GM12875 (cell line): ENCODE results near the gene SLC39A3.

Experiments used
- H3K4me3 ChIP-seq: one replicate; pipeline ENCODE4 v1.5.1; 2011; ENCODE audit warnings: low read depth, low read length, control low read depth
- TF ChIP-seq, protein P1 (sequence below): IDR thresholded peaks from 2 replicates; pipeline ENCODE4 v1.5.1; 2011; ENCODE audit warnings: low read depth, mild to moderate bottlenecking, control low read depth, inconsistent platforms, low read length, moderate library complexity, borderline replicate concordance; ENCODE audit not compliant: insufficient read depth

The SLC39A3 gene

DNA sequence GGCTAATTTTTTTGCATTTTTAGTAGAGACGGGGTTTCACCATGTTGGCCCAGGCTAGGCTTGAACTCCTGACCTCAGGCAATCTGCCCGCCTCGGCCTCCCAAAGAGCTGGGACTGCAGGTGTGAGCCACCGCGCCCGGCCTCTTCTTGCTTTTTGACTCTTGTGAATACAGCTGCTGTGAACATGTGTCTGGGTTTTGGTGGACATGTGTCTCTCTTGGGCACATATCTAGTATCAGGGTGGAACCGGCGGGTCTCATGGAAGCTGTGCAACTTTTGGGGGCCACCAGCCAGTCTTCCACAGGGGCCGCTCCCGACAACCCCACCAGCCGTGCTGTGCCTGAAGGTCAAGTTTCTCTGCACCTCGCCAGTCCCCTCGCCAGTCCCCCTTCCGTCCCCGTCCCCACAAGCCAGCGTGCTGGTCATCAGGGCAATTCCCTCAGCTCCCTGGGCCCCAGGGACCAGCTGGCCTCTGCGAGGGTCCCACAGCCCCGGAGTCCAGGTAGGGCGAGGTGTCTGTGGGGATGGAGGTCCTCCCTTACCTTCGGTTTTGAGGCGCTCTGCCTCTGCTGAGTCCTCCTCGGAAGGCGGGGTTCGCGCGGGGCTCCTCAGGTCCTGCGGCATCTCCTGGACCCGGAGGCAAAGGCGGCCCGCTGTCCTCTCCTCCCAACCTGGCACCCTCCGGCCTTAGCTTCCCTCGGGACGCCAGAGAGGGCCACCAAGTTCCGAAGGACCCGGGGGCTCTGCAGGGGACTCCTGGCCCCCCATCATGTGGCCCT is 27.0 kb upstream of the SLC39A3 start:
- TF ChIP-seq, protein P1, sequence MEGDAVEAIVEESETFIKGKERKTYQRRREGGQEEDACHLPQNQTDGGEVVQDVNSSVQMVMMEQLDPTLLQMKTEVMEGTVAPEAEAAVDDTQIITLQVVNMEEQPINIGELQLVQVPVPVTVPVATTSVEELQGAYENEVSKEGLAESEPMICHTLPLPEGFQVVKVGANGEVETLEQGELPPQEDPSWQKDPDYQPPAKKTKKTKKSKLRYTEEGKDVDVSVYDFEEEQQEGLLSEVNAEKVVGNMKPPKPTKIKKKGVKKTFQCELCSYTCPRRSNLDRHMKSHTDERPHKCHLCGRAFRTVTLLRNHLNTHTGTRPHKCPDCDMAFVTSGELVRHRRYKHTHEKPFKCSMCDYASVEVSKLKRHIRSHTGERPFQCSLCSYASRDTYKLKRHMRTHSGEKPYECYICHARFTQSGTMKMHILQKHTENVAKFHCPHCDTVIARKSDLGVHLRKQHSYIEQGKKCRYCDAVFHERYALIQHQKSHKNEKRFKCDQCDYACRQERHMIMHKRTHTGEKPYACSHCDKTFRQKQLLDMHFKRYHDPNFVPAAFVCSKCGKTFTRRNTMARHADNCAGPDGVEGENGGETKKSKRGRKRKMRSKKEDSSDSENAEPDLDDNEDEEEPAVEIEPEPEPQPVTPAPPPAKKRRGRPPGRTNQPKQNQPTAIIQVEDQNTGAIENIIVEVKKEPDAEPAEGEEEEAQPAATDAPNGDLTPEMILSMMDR, result no peak

DNA sequence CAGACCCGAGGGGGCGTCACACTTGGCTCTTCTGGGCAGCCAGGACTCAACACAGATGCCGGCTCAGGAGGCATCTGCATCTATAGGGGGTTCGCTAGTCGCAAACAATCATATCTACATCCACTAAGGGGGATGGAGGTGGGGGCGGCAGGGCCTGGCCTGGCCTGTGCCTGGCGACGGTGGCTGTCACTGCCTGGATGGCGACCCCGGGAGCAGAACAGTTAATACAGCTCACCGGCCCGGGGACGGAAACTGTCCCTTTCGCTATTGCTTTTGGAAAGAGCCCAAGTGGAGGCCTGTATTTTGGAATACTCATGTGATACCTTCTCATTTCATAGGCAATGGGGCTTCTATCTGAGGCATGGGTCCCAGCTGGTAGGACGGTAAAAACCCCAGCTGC is 25.6 kb upstream of the SLC39A3 start:
- TF ChIP-seq, protein P1, result no peak
- no peak overlapping the region for H3K4me3 ChIP-seq

More for the DNA sequence above, 27.0 kb upstream of the SLC39A3 start:
- H3K4me3 ChIP-seq, result no peak overlapping the region

DNA sequence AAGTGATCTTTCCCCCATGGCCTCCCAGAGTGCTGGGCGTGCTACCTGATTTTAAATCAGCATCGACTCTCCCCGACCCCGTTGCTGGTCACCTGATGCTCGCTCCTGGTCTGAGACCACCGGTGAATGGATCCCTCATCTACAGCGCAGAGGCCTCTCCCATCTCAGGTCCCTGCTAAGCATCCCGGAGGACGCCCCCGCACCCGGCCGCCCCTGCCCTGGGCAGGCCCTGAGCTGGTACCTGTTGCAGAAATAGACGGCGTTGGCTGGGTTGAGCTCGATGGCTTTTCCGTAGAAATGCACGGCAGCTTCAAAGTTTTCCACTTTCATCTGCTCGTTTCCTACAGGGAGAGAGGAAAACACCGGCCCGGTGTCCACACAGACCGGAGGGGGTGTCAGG is 25.1 kb upstream of the SLC39A3 start:
- TF ChIP-seq, protein P1, result no peak
- no peak overlapping the region for H3K4me3 ChIP-seq

DNA sequence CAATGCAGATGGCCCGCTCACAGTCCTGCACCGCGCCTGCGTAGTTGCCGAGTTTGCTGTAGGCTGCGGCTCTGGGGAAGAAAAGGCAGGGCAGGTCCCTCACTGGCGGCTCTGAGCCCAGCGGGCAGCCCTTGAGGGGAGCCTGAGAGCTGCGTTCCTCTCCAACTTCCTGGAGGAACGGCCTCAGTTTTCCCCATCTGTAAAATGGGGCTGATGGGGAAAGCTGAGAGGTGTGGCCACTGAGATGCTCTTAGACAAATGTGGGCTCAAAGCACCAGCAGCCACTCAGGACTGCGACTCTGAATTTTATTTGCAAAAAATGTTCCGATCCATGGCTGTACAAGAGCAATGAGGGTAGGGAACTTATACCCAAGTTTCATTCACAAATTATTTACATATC is 23.9 kb upstream of the SLC39A3 start:
- TF ChIP-seq, protein P1, result no peak
- H3K4me3 ChIP-seq, result no peak overlapping the region

DNA sequence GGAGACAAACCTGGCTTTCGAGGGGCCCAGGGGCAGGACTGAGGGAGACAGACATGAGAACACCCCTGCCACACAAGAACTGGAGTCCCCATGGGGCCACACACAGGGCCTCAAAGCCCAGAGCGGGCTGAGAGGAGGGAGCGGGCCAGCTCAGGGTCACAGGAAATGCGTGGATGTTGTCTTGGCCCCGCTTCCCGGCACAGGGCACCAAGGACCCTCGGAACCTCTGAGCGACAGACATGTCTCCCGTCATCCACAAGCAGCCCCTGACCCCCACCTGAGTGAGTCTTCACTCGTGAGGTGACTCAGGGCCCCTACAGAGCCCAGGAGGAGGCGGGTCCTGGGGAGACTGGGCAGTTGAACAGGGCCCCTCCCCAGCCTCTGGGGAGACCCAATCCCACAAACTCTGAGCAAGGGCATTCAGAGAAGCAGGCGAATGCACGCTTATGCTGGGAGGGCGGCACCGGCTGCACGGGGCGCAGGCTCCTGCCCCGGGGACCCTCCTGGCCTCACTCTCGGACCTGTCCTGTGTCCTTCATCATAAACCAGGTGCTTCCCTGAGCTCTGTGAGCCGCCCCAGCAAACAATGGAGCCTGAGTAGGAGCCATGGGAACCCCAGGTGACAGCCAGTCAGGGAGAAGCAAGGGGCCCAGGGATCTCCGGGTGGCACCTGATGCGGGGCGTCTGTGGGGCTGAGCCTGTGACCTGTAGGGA is 23.1 kb upstream of the SLC39A3 start:
- H3K4me3 ChIP-seq, result no peak overlapping the region
- TF ChIP-seq, protein P1, result no peak

DNA sequence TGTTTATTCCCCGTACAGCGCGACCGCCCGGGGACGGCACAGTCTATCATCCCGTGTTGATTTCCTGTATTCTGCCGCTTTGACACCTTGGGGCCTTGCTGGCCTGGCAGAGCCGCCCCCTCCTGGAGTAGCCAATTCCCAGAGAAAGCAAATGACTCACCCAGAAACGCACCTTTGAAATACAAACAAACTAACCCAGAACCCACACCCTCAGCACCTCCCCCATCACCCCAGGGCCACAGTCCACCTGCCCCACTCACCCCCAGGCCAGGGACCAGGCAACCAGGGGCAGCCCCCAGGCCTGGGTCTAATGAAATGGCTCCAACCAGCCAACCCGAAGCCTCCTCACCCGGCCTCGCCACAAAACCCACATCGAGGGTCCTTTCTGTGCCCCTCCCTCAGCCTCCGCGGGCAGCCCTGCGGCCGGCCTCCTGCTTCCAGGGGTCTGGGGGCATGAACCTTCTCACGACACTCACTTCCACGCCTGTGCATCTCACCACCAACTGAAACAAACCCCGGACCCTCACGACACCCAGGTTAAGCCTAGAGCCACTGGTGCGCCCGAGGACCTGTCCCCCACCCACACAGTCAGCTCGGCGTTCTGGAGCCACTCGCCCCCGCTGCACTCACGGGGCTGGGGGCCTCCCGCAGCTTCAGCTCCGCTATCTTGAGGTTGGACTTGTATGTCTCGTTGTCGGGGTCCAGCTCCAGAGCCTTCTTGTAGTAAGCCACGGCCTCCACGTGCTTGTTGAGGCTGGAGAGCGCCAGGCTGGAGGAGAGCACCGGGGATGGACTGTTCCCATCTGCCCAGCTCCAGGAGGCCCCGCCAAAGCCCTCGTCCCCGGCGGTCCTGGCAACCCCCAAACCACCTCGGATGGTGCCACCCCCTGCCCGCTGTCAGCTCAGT is 22.3 kb upstream of the SLC39A3 start:
- TF ChIP-seq, protein P1, result no peak
- no peak overlapping the region for H3K4me3 ChIP-seq
